SU-DHL-6 (cell line): ENCODE data around the gene ZNF507.

Experiments
- CTCF ChIP-seq: fragments of 200-600 bp; sonication (generic); IDR thresholded peaks from one replicate; pipeline ENCODE4 v1.5.1; 2017; ENCODE audit warnings: antibody characterized with exemption, mild to moderate bottlenecking, low read length, moderate library complexity; ENCODE audit not compliant: insufficient read depth, poor library complexity, severe bottlenecking
- EZH2phosphoT487 ChIP-seq: fragments of 200-600 bp; sonication (generic), shearing (Covaris generic); conservative IDR thresholded peaks from 2 replicates; pipeline ENCODE4 v1.6.1; 2018; ENCODE audit warnings: mild to moderate bottlenecking, antibody characterized with exemption, low read length, moderate library complexity, mixed read lengths

DNA sequence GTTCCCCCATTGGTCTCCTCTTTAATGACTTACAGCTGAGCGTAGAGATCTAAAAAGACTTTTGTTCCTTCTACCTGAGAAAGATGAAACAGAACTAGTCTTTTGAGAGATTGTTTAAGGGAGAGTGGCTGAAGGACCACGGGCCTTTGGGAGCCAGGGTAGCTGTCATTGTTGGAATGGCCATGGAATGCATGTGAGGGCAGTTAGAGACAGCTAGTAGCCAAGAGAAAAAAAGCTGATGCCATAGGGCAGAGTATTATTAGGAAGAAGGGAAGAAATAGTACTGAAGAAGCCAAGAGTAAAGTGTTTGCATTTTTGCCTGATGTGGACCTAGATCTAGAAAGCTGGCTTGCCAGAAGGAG, 5.6 kb downstream of the ZNF507 start:
- TF ChIP-seq CTCF (no peak), EZH2phosphoT487 (no peak)
